H1 (cell line): ENCODE measurements around the gene DOCK10. TPM values are rescaled to one million over a fixed set of nuclear protein-coding genes. Genes with fewer than 3 reads are reported as not detected.

ENCODE experiments used
- CTCF ChIA-PET: fragments of 300-600 bp; sonication (Branson Sonifier 250); formaldehyde crosslinking; loops from one replicate; lab custom pipeline; 2021; ENCODE audit not compliant: partially characterized antibody; lab: Charles Lee
- POLR2A ChIA-PET: fragments of 300-600 bp; sonication (Branson Sonifier 250); formaldehyde crosslinking; loops from one replicate; lab custom pipeline; 2021; ENCODE audit warnings: inconsistent platforms; ENCODE audit not compliant: partially characterized antibody; lab: Charles Lee
- DNase-seq, 2 experiments: peaks; one replicate each; pipeline versions ENCODE4 v3.0.0 to v3.0.0-alpha.2; 2010 to 2022; ENCODE audit warnings: low spot score in 2 of 2, low read depth in 1 of 2, mixed read lengths in 1 of 2
- FAIRE-seq: peaks from 2 replicates; lab custom pipeline; 2011; peaks lifted over from hg19 to GRCh38; lab: Jason Lieb, UNC
- H2AFZ ChIP-seq: 2 replicates; pipeline ENCODE4 v1.8.1; 2012; ENCODE audit warnings: low read length, inconsistent platforms
- H2AK5ac ChIP-seq: 2 replicates; pipeline ENCODE4 v1.6.1; 2013; ENCODE audit warnings: low read depth, low read length
- H2BK120ac ChIP-seq: replicated peaks from 2 replicates; pipeline ENCODE3; 2013; ENCODE audit warnings: low read depth, low read length, inconsistent platforms
- H2BK12ac ChIP-seq: 2 replicates; pipeline ENCODE4 v1.6.1; 2013; ENCODE audit warnings: low read depth, low read length
- H2BK15ac ChIP-seq: 2 replicates; pipeline ENCODE4 v1.6.1; 2013; ENCODE audit warnings: low read length
- H2BK20ac ChIP-seq: 2 replicates; pipeline ENCODE4 v1.6.1; 2013; ENCODE audit warnings: low read length
- H2BK5ac ChIP-seq: 2 replicates; pipeline ENCODE4 v1.6.1; 2013; ENCODE audit warnings: low read depth, low read length
- H3K14ac ChIP-seq: 2 replicates; pipeline ENCODE4 v1.6.1; 2013; ENCODE audit warnings: inconsistent platforms; ENCODE audit not compliant: insufficient read length
- H3K18ac ChIP-seq: 2 replicates; pipeline ENCODE4 v1.6.1; 2013; ENCODE audit warnings: low read length; ENCODE audit errors: extremely low read depth
- H3K23ac ChIP-seq: 2 replicates; pipeline ENCODE4 v1.6.1; 2013; ENCODE audit warnings: inconsistent platforms; ENCODE audit not compliant: insufficient read length
- H3K23me2 ChIP-seq: 2 replicates; pipeline ENCODE4 v1.6.1; 2013; ENCODE audit warnings: low read depth, low read length
- H3K27ac ChIP-seq: 2 replicates; pipeline ENCODE4 v1.6.1; 2011; ENCODE audit warnings: low read depth, low read length, inconsistent platforms
- H3K27me3 ChIP-seq, 4 experiments: replicated peaks in 1 of 4; 1 replicate in 1 of 4; 2 replicates in 3 of 4; pipeline versions ENCODE4 v1.6.1 to v1.8.1; 2011 to 2013; ENCODE audit warnings: low read length in 3 of 4, mild to moderate bottlenecking in 3 of 4, inconsistent platforms in 2 of 4, mixed read lengths in 2 of 4, moderate library complexity in 1 of 4; ENCODE audit not compliant: control insufficient read depth in 3 of 4, insufficient read depth in 3 of 4; ENCODE audit errors: extremely low read depth in 1 of 4
- H3K36me3 ChIP-seq, 4 experiments: 2 replicates each; pipeline versions ENCODE4 v1.6.1 to v1.8.1; 2011 to 2013; ENCODE audit warnings: mild to moderate bottlenecking in 4 of 4, low read length in 3 of 4, moderate library complexity in 2 of 4, control low read depth in 1 of 4, inconsistent platforms in 1 of 4; ENCODE audit not compliant: insufficient read depth in 4 of 4, control insufficient read depth in 2 of 4
- H3K4ac ChIP-seq: replicated peaks from 2 replicates; pipeline ENCODE3; 2013; ENCODE audit warnings: low read length, low read depth, mixed read lengths, inconsistent platforms; ENCODE audit not compliant: insufficient read length
- H3K4me1 ChIP-seq, 4 experiments: replicated peaks in 1 of 4; 1 replicate in 1 of 4; 2 replicates in 3 of 4; pipeline versions ENCODE4 v1.6.1 to v1.8.1; 2011 to 2013; ENCODE audit warnings: low read length in 3 of 4, inconsistent platforms in 2 of 4, mixed read lengths in 1 of 4; ENCODE audit not compliant: insufficient read depth in 4 of 4, control insufficient read depth in 3 of 4
- H3K4me2 ChIP-seq, 2 experiments: 2 replicates each; pipeline versions ENCODE4 v1.6.1 to v1.8.1; 2011 to 2013; ENCODE audit warnings: low read depth in 2 of 2, low read length in 2 of 2, control low read depth in 1 of 2, inconsistent platforms in 1 of 2, mild to moderate bottlenecking in 1 of 2; ENCODE audit not compliant: insufficient read depth in 1 of 2
- H3K4me3 ChIP-seq, 4 experiments: fragments of 200-600, 300-600 bp in 1 of 4; sonication (generic), shearing (Covaris generic), sonication (Bioruptor Twin) in 1 of 4; 2 replicates each; pipeline versions ENCODE4 v1.5.1 to v1.8.1; 2011 to 2016; ENCODE audit warnings: low read length in 4 of 4, low read depth in 3 of 4, control low read depth in 2 of 4, inconsistent platforms in 2 of 4, mild to moderate bottlenecking in 2 of 4, mixed read lengths in 1 of 4, moderate library complexity in 1 of 4; ENCODE audit not compliant: insufficient read depth in 2 of 4; ENCODE audit errors: extremely low read depth in 1 of 4
- H3K56ac ChIP-seq: replicated peaks from 2 replicates; pipeline ENCODE3; 2013; ENCODE audit warnings: low read depth, mild to moderate bottlenecking, mixed read lengths, low read length, inconsistent platforms; ENCODE audit not compliant: insufficient read length
- H3K79me1 ChIP-seq: 2 replicates; pipeline ENCODE4 v1.6.1; 2013; ENCODE audit warnings: low read depth, low read length, control low read depth
- H3K79me2 ChIP-seq, 2 experiments: 2 replicates each; pipeline versions ENCODE4 v1.6.1 to v1.8.1; 2012 to 2013; ENCODE audit warnings: low read length in 2 of 2, mild to moderate bottlenecking in 2 of 2, inconsistent platforms in 1 of 2; ENCODE audit not compliant: insufficient read depth in 2 of 2, control insufficient read depth in 1 of 2
- H3K9ac ChIP-seq, 4 experiments: replicated peaks in 1 of 4; 1 replicate in 1 of 4; 2 replicates in 3 of 4; pipeline versions ENCODE4 v1.6.1 to v1.8.1; 2011 to 2013; ENCODE audit warnings: low read depth in 3 of 4, low read length in 3 of 4, control low read depth in 2 of 4, mild to moderate bottlenecking in 2 of 4, moderate library complexity in 2 of 4, inconsistent platforms in 1 of 4; ENCODE audit errors: extremely low read depth in 1 of 4
- H3K9me3 ChIP-seq, 2 experiments: 2 replicates each; pipeline versions ENCODE4 v1.6.1 to v1.8.1; 2012 to 2013; ENCODE audit warnings: mild to moderate bottlenecking in 2 of 2, moderate library complexity in 2 of 2, control low read depth in 1 of 2, inconsistent platforms in 1 of 2, low read depth in 1 of 2, low read length in 1 of 2, mixed read lengths in 1 of 2; ENCODE audit not compliant: insufficient read depth in 2 of 2
- H4K20me1 ChIP-seq, 2 experiments: replicated peaks in 1 of 2; 2 replicates each; pipeline versions ENCODE3 to v1.8.1; 2011 to 2013; ENCODE audit warnings: inconsistent platforms in 2 of 2, low read length in 2 of 2, mild to moderate bottlenecking in 1 of 2; ENCODE audit not compliant: insufficient read depth in 2 of 2, control insufficient read depth in 1 of 2
- H4K5ac ChIP-seq: 2 replicates; pipeline ENCODE4 v1.6.1; 2013; ENCODE audit warnings: low read length, low read depth, mixed read lengths, inconsistent platforms; ENCODE audit not compliant: insufficient read length
- H4K8ac ChIP-seq: 2 replicates; pipeline ENCODE4 v1.8.0; 2013; ENCODE audit warnings: mild to moderate bottlenecking, moderate library complexity, low read length, inconsistent platforms; ENCODE audit not compliant: insufficient read depth; ENCODE audit errors: extremely low read depth
- H4K91ac ChIP-seq: replicated peaks from 2 replicates; pipeline ENCODE3; 2013; ENCODE audit warnings: low read length, mixed read lengths, inconsistent platforms; ENCODE audit not compliant: insufficient read length
- ATF2 ChIP-seq: IDR thresholded peaks from 2 replicates; pipeline ENCODE4 v1.6.1; 2012; ENCODE audit warnings: low read length, inconsistent platforms
- BCL11A ChIP-seq, 2 experiments: IDR thresholded peaks; one replicate each; pipeline ENCODE4 v1.6.1; 2011; ENCODE audit warnings: low read depth in 2 of 2, low read length in 2 of 2, mild to moderate bottlenecking in 2 of 2
- RXRA ChIP-seq: IDR thresholded peaks from 2 replicates; pipeline ENCODE4 v1.6.1; 2011; ENCODE audit warnings: low read depth, mild to moderate bottlenecking, low read length, moderate library complexity; ENCODE audit not compliant: insufficient read depth
- WGBS, 2 experiments: shearing (Covaris generic) in 1 of 2; methylation state at CpG; one replicate each; pipeline versions ENCODE4 v1.1.6 to v1.1.7; 2013 to 2015; ENCODE audit warnings: low lambda C conversion rate in 2 of 2, mixed read lengths in 2 of 2, inconsistent platforms in 1 of 2, low coverage in 1 of 2, missing lambda C conversion rate in 1 of 2; ENCODE audit not compliant: insufficient replicate concordance in 2 of 2, insufficient coverage in 1 of 2, insufficient read length in 1 of 2; ENCODE audit errors: extremely low coverage in 1 of 2, missing lambda C conversion rate in 1 of 2; 5-methylcytosine and 5-hydroxymethylcytosine counted together
- polyA plus RNA-seq, 7 experiments: library from polyadenylated mRNA; depleted of rRNA in 3 of 7; stranded (reverse) in 5 of 7; unstranded in 2 of 7; fragments of >200 nt in 5 of 7; fragments of 200-250 nt in 2 of 7; gene quantifications; 1 replicate in 5 of 7; 2 replicates in 1 of 7; 4 replicates in 1 of 7; pipeline versions ENCODE4 v1.2.1 to v1.2.3, GENCODE V29; 2011 to 2013; ENCODE audit warnings: missing spikeins in 2 of 7, mixed read lengths in 2 of 7
- total RNA-seq: library from RNA; stranded (reverse); fragmentation: NEBNext Ultra II Directional; extraction: Animal tissue kit (Norgen Biotek cat#: 25700); gene quantifications from 2 replicates; pipeline ENCODE4 v1.2.1, GENCODE V29; 2021

DOCK10 gene
- total and polyA plus RNA-seq, 2 of the 8 experiments (the other 6 are each of a cell fraction or from before 2014, with no cell fraction given) = 0.33 to 1.6 TPM

DNA sequence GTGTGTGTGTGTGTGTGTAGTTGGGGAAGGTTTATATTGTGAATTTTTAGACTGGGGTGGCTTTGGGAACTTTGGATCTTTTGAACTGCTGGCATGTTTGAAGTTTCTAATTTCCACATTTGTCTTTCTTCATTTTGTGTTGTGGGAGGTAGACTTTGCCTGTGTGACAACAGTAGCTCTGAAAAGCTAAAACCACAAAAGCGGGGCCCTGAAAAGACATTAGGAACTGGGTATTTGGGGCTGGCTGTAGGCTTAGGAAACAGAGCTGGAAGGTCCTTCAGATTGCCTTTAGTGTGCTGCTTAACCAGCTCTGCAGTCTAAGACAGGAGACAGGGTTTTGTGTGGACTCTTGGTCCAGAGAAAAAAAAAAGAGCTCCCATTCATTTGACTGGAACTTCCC is 27.2 kb upstream of the DOCK10 start:
- H2AK5ac ChIP-seq = no peak overlapping the region
- no peak for FAIRE-seq
- no peak overlapping the region for H3K14ac ChIP-seq
- peaks cover 3 to 9% of the 10 kb centered on the region in 2 experiments; a peak in 1 of 4 replicates for H3K9me3 ChIP-seq
- no peak overlapping the region for H3K56ac ChIP-seq
- CTCF ChIA-PET = interaction anchor here (0.8 to 1.4 kb wide), 3 partner anchors 12 to 67 kb away, joined by 3 to 7 read pairs (median 4); no protein-coding TSS in a partner anchor
- no peak overlapping the region for H2AFZ ChIP-seq
- POLR2A ChIA-PET = no interaction called here
- no peak overlapping the region for H3K9ac ChIP-seq
- H3K4me1 ChIP-seq = peaks cover 2 to 9% (median 3%) of the 10 kb centered on the region in 4 experiments; a peak in 6 of 7 replicates
- H3K4me3 ChIP-seq = no peak overlapping the region
- H2BK15ac ChIP-seq = no peak overlapping the region
- no peak overlapping the region for H4K5ac ChIP-seq
- no peak overlapping the region for H3K4me2 ChIP-seq
- no peaks in the 10 kb centered on the region for H3K79me2 ChIP-seq
- WGBS, 2 experiments = 89% methylated on average over 1 of the region's 1 CpG; no CpG with 5 or more reads in 1 of the 2 experiments
- H4K20me1 ChIP-seq = no peaks in the 10 kb centered on the region
- no peak overlapping the region for H3K4ac ChIP-seq
- no peak overlapping the region for H3K18ac ChIP-seq
- H3K27ac ChIP-seq = no peak overlapping the region
- no peak overlapping the region for H2BK20ac ChIP-seq
- H3K79me1 ChIP-seq = no peaks in the 10 kb centered on the region
- H4K8ac ChIP-seq = no peak overlapping the region
- H2BK5ac ChIP-seq = no peak overlapping the region
- H3K27me3 ChIP-seq = no peaks in the 10 kb centered on the region; a peak in 1 of 7 replicates
- no peak overlapping the region for H4K91ac ChIP-seq
- H3K23ac ChIP-seq = no peak overlapping the region
- no peaks in the 10 kb centered on the region; the same call in 1 of the 2 replicates for H3K23me2 ChIP-seq
- no peaks in the 10 kb centered on the region; a peak in 1 of 8 replicates for H3K36me3 ChIP-seq
- TF ChIP-seq BCL11A (IDR thresholded peaks at IDR 0.05; ENCODE audit: low read depth in 2 of 2, low read length in 2 of 2) (no peak), RXRA (no peak), ATF2 (no peak)
- no peak overlapping the region for H2BK12ac ChIP-seq
- no peak overlapping the region for H2BK120ac ChIP-seq
- DNase-seq = no peak
